ENCODE results near the gene MARCHF3. TPM values are rescaled to one million over a fixed set of nuclear protein-coding genes. Genes with fewer than 3 reads are reported as not detected.

MARCHF3 gene
- total RNA-seq, 4 donors from 2014 or later = 6.2 to 11.9 (median 8.1) TPM

GRCh38 chr5:126928041-126928440 is 102.3 kb downstream of the MARCHF3 start:
- no peaks in the 10 kb centered on the region for H3K4me1 ChIP-seq
- H3K36me3 ChIP-seq = no peaks in the 10 kb centered on the region
- TF ChIP-seq POLR2A (IDR thresholded peaks at IDR 0.05) = no peak
- no peak for TF ChIP-seq CTCF (IDR thresholded peaks at IDR 0.05)
- H3K4me3 ChIP-seq = no peak overlapping the region
- intact Hi-C loops (cut with DNase I; ENCODE audit: low total_unique reads) = no loop called here
- H3K9me3 ChIP-seq = no peaks in the 10 kb centered on the region
- H3K27ac ChIP-seq = no peak overlapping the region
- no peaks in the 10 kb centered on the region for H3K27me3 ChIP-seq
- no peak for DNase-seq

GRCh38 chr5:126927429-126927828 is 102.9 kb downstream of the MARCHF3 start:
- DNase-seq = no peak
- H3K27me3 ChIP-seq = no peaks in the 10 kb centered on the region
- no peak overlapping the region for H3K27ac ChIP-seq
- intact Hi-C loops (cut with DNase I; ENCODE audit: low total_unique reads) = no loop called here
- H3K4me3 ChIP-seq = no peak overlapping the region
- no peaks in the 10 kb centered on the region for H3K9me3 ChIP-seq
- no peaks in the 10 kb centered on the region for H3K36me3 ChIP-seq
- TF ChIP-seq CTCF (IDR thresholded peaks at IDR 0.05) = no peak
- no peak for TF ChIP-seq POLR2A (IDR thresholded peaks at IDR 0.05)
- H3K4me1 ChIP-seq = no peaks in the 10 kb centered on the region

- TF ChIP-seq CTCF (IDR thresholded peaks at IDR 0.05) (no peak), POLR2A (IDR thresholded peaks at IDR 0.05) (no peak)
- H3K36me3 ChIP-seq = no peaks in the 10 kb centered on the region
Observed at GRCh38 chr5:126926187-126926586, 104.2 kb downstream of the MARCHF3 start.

GRCh38 chr5:126925482-126925881 is 104.9 kb downstream of the MARCHF3 start:
- no peak overlapping the region for H3K27ac ChIP-seq
- TF ChIP-seq POLR2A (IDR thresholded peaks at IDR 0.05) (no peak), CTCF (IDR thresholded peaks at IDR 0.05) (no peak)
- DNase-seq = no peak
- no peaks in the 10 kb centered on the region for H3K4me1 ChIP-seq
- H3K9me3 ChIP-seq = no peaks in the 10 kb centered on the region
- no peaks in the 10 kb centered on the region for H3K27me3 ChIP-seq
- no peak overlapping the region for H3K4me3 ChIP-seq
- intact Hi-C loops (cut with DNase I; ENCODE audit: low total_unique reads) = no loop called here
- H3K36me3 ChIP-seq = no peaks in the 10 kb centered on the region

More at GRCh38 chr5:126926187-126926586, 104.2 kb downstream of the MARCHF3 start:
- H3K27me3 ChIP-seq = no peaks in the 10 kb centered on the region
- no peak overlapping the region for H3K27ac ChIP-seq
- DNase-seq = no peak
- H3K4me3 ChIP-seq = no peak overlapping the region
- no peaks in the 10 kb centered on the region for H3K4me1 ChIP-seq
- intact Hi-C loops (cut with DNase I; ENCODE audit: low total_unique reads) = no loop called here
- H3K9me3 ChIP-seq = no peaks in the 10 kb centered on the region

- Histone ChIP-seq H3K4me3 (no peak overlapping the region), H3K27ac (no peak overlapping the region), H3K36me3 (no peaks in the 10 kb centered on the region), H3K27me3 (no peaks in the 10 kb centered on the region), H3K9me3 (no peaks in the 10 kb centered on the region), H3K4me1 (no peaks in the 10 kb centered on the region)
- no peak for TF ChIP-seq POLR2A (IDR thresholded peaks at IDR 0.05)
- TF ChIP-seq CTCF (IDR thresholded peaks at IDR 0.05) = no peak
- DNase-seq = no peak
- intact Hi-C loops (cut with DNase I; ENCODE audit: low total_unique reads) = no loop called here
Observed at GRCh38 chr5:126924331-126925033, 105.9 kb downstream of the MARCHF3 start.
